Measurements from ENCODE around the gene ATOH8. TPM values are rescaled to one million over a fixed set of nuclear protein-coding genes. Genes with fewer than 3 reads are reported as not detected.

The ATOH8 gene
- total RNA-seq, 1 experiment from 2014 or later, result 0.20 TPM

DNA sequence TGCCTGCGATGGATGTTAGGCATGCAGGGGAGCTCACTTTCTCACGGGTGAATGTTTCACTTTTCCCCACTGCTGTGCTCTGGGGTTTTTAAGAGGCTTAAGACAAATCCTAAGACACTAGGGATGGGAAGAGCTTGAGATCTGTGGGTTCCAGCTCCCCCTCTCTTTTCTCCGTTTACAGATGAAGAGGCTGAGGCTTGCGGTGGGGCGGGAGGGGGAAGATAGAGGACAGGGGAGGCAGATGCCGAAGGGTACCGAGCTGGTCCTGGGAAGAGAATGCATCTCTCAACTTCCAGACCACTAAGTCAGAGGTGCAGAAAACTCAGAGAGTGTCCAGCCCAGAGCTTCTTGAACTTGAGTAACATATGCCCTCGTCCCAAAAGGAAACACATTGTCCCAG is 8.2 kb upstream of the ATOH8 start:
- H2AFZ ChIP-seq (ENCODE audit: low read length), result no peak overlapping the region
- H2AK5ac ChIP-seq (ENCODE audit: insufficient read length, low read length), result no peak overlapping the region
- H2BK12ac ChIP-seq (ENCODE audit: insufficient read length, low read depth, low read length), result no peak overlapping the region
- H4K91ac ChIP-seq (ENCODE audit: insufficient read length, low read depth, low read length), result no peak overlapping the region
- Mint-ChIP-seq H3K4me1 (peaks cover 12 to 24% of the 10 kb centered on the region in 2 experiments), H3K4me3 (no peak overlapping the region), H3K36me3 (ENCODE audit: insufficient read depth in 1 of 3, low read depth in 3 of 3) (no peaks in the 10 kb centered on the region; a peak in 1 of 7 replicates), H3K27me3 (ENCODE audit: low read depth) (peaks cover 89% of the 10 kb centered on the region), H3K27ac (no peak overlapping the region), H3K9me3 (no peaks in the 10 kb centered on the region)
- no peaks in the 10 kb centered on the region for H3K23me2 ChIP-seq (ENCODE audit: insufficient read length, low read depth, low read length, poor library complexity, severe bottlenecking)
- H2BK120ac ChIP-seq (ENCODE audit: low read depth, low read length, poor library complexity, severe bottlenecking), result no peak overlapping the region
- no peak overlapping the region for H3K4ac ChIP-seq (ENCODE audit: low read depth, low read length)
- no peaks in the 10 kb centered on the region for H3K4me1 ChIP-seq (ENCODE audit: insufficient read depth, low read length)
- TF ChIP-seq CTCF (conservative IDR thresholded peaks at IDR 0.05), result no peak
- H3K27me3 ChIP-seq (ENCODE audit: insufficient read depth, low read length), result no peaks in the 10 kb centered on the region; the same call in 1 of the 2 replicates
- H3K18ac ChIP-seq (ENCODE audit: insufficient read length, low read depth, low read length), result no peak overlapping the region
- H3K56ac ChIP-seq (ENCODE audit: insufficient read length, low read depth, low read length), result no peak overlapping the region
- H3K27ac ChIP-seq (ENCODE audit: insufficient read length, low read depth, low read length), result no peak overlapping the region
- H3T11ph ChIP-seq (ENCODE audit: low read length), result no peak overlapping the region
- H3K79me2 ChIP-seq (ENCODE audit: insufficient read depth, low read length), result no peaks in the 10 kb centered on the region
- H2BK15ac ChIP-seq (ENCODE audit: low read depth, low read length), result no peak overlapping the region
- H2BK20ac ChIP-seq (ENCODE audit: low read depth, low read length, poor library complexity, severe bottlenecking), result no peak overlapping the region
- no peak for DNase-seq
- H4K5ac ChIP-seq (ENCODE audit: insufficient read length, low read depth, low read length), result no peak overlapping the region
- no peak overlapping the region for H3K23ac ChIP-seq (ENCODE audit: insufficient read length, low read depth, low read length)
- no peak overlapping the region for H2BK5ac ChIP-seq (ENCODE audit: insufficient read length, low read length)
- no peak overlapping the region for H3K4me2 ChIP-seq (ENCODE audit: insufficient read depth, insufficient read length, low read length)
- no peak overlapping the region for H3K14ac ChIP-seq (ENCODE audit: insufficient read depth, low read length)
- no peaks in the 10 kb centered on the region for H3K9me3 ChIP-seq (ENCODE audit: control insufficient read depth, low read depth, low read length)
- H4K20me1 ChIP-seq (ENCODE audit: control insufficient read depth, insufficient read depth, insufficient read length), result no peaks in the 10 kb centered on the region
- H3K9ac ChIP-seq (ENCODE audit: extremely low read depth, insufficient read length, low read length), result no peak overlapping the region
- H4K8ac ChIP-seq (replicated peaks; ENCODE audit: insufficient read length, low read depth, low read length), result no peak overlapping the region
- no peaks in the 10 kb centered on the region for H3K79me1 ChIP-seq (ENCODE audit: insufficient read depth, low read depth, low read length, poor library complexity, severe bottlenecking)
- WGBS (ENCODE audit: extremely low coverage, insufficient read length, low lambda C conversion rate), result no CpG with 5 or more reads among the region's 8 CpGs
